ENCODE results near the gene PLA2G15. TPM values are rescaled to one million over a fixed set of nuclear protein-coding genes. Genes with fewer than 3 reads are reported as not detected.
"Not testable (repeated sequence)": the region's sequence is repeated elsewhere in the genome, so short reads cannot be mapped to it uniquely, and the experiment has no call there.

The PLA2G15 gene
- total RNA-seq, 1 donor: 30.8 TPM

GRCh38 chr16:68287276-68288251 lies 42.4 kb downstream of the PLA2G15 start:
- H3K4me3 ChIP-seq (ENCODE audit: insufficient read depth, low read length): peak overlapping the region; percentile 16
- H2AFZ ChIP-seq (ENCODE audit: low read length): no peak overlapping the region
- peaks cover 72% of the 10 kb centered on the region for H3K79me2 ChIP-seq (ENCODE audit: insufficient read depth, low read length)
- peak overlapping the region; percentile 79 for H3K27ac ChIP-seq (ENCODE audit: low read depth, low read length)
- no peak for TF ChIP-seq CTCF (IDR thresholded peaks at IDR 0.05; ENCODE audit: extremely low read depth, low read depth, low read length)
- peak overlapping the region; percentile 60 for H3K4me2 ChIP-seq (ENCODE audit: insufficient read depth, low read length)
- peaks cover 54% of the 10 kb centered on the region for H4K20me1 ChIP-seq (ENCODE audit: insufficient read depth, low read length)
- no peaks in the 10 kb centered on the region for H3K9me3 ChIP-seq (ENCODE audit: low read depth, low read length)
- peaks cover 66% of the 10 kb centered on the region for H3K36me3 ChIP-seq (ENCODE audit: insufficient read depth, low read length)
- peak; percentile 96 for DNase-seq (ENCODE audit: insufficient read length, low spot score, missing footprints)
- no peaks in the 10 kb centered on the region for H3K27me3 ChIP-seq (ENCODE audit: insufficient read depth, low read length)
- peaks cover 39% of the 10 kb centered on the region for H3K4me1 ChIP-seq (ENCODE audit: insufficient read depth, low read length)

GRCh38 chr16:68288252-68288650 lies 43.1 kb downstream of the PLA2G15 start:
- no peaks in the 10 kb centered on the region for H3K9me3 ChIP-seq (ENCODE audit: low read depth, low read length)
- no peak overlapping the region for H2AFZ ChIP-seq (ENCODE audit: low read length)
- peak overlapping the region; percentile 79 for H3K27ac ChIP-seq (ENCODE audit: low read depth, low read length)
- H3K4me1 ChIP-seq (ENCODE audit: insufficient read depth, low read length): peaks cover 39% of the 10 kb centered on the region
- H3K36me3 ChIP-seq (ENCODE audit: insufficient read depth, low read length): peaks cover 61% of the 10 kb centered on the region
- peaks cover 70% of the 10 kb centered on the region for H3K79me2 ChIP-seq (ENCODE audit: insufficient read depth, low read length)
- peak overlapping the region; percentile 20 for H3K4me2 ChIP-seq (ENCODE audit: insufficient read depth, low read length)
- DNase-seq (ENCODE audit: insufficient read length, low spot score, missing footprints): no peak
- no peak overlapping the region for H3K4me3 ChIP-seq (ENCODE audit: insufficient read depth, low read length)
- H3K27me3 ChIP-seq (ENCODE audit: insufficient read depth, low read length): no peaks in the 10 kb centered on the region
- H4K20me1 ChIP-seq (ENCODE audit: insufficient read depth, low read length): peaks cover 54% of the 10 kb centered on the region
- no peak for TF ChIP-seq CTCF (IDR thresholded peaks at IDR 0.05; ENCODE audit: extremely low read depth, low read depth, low read length)

- H3K79me2 ChIP-seq (ENCODE audit: insufficient read depth, low read length): peaks cover 69% of the 10 kb centered on the region
- DNase-seq (ENCODE audit: insufficient read length, low spot score, missing footprints); H3K4me3 ChIP-seq (ENCODE audit: insufficient read depth, low read length); H3K4me2 ChIP-seq (ENCODE audit: insufficient read depth, low read length); H3K27me3 ChIP-seq (ENCODE audit: insufficient read depth, low read length); H2AFZ ChIP-seq (ENCODE audit: low read length); H3K9me3 ChIP-seq (ENCODE audit: low read depth, low read length): not testable (repeated sequence)
- peaks cover 39% of the 10 kb centered on the region for H3K4me1 ChIP-seq (ENCODE audit: insufficient read depth, low read length)
- peaks cover 50% of the 10 kb centered on the region for H4K20me1 ChIP-seq (ENCODE audit: insufficient read depth, low read length)
- H3K27ac ChIP-seq (ENCODE audit: low read depth, low read length): peak overlapping the region; percentile 79
- peaks cover 62% of the 10 kb centered on the region for H3K36me3 ChIP-seq (ENCODE audit: insufficient read depth, low read length)
Measured at GRCh38 chr16:68288796-68289195, 43.6 kb downstream of the PLA2G15 start.

- Histone ChIP-seq H3K27ac (ENCODE audit: low read depth, low read length) (peak overlapping the region; percentile 59), H3K79me2 (ENCODE audit: insufficient read depth, low read length) (peaks cover 68% of the 10 kb centered on the region), H3K27me3 (ENCODE audit: insufficient read depth, low read length) (no peaks in the 10 kb centered on the region), H3K9me3 (ENCODE audit: low read depth, low read length) (no peaks in the 10 kb centered on the region), H3K36me3 (ENCODE audit: insufficient read depth, low read length) (peaks cover 62% of the 10 kb centered on the region), H3K4me2 (ENCODE audit: insufficient read depth, low read length) (no peak overlapping the region), H2AFZ (ENCODE audit: low read length) (no peak overlapping the region), H3K4me3 (ENCODE audit: insufficient read depth, low read length) (no peak overlapping the region), H3K4me1 (ENCODE audit: insufficient read depth, low read length) (peaks cover 39% of the 10 kb centered on the region), H4K20me1 (ENCODE audit: insufficient read depth, low read length) (peaks cover 52% of the 10 kb centered on the region)
- no peak for DNase-seq (ENCODE audit: insufficient read length, low spot score, missing footprints)
- TF ChIP-seq CTCF (IDR thresholded peaks at IDR 0.05; ENCODE audit: extremely low read depth, low read depth, low read length): no peak
Measured at GRCh38 chr16:68289202-68289601, 44.0 kb downstream of the PLA2G15 start.
